Measurements from ENCODE around the gene KCNIP4. TPM values are rescaled to one million over a fixed set of nuclear protein-coding genes. Genes with fewer than 3 reads are reported as not detected.

Gene KCNIP4
- polyA plus RNA-seq, 1 donor (not counting 4 experiments of a cell fraction or from before 2014, with no cell fraction given) = 0.07 TPM

DNA sequence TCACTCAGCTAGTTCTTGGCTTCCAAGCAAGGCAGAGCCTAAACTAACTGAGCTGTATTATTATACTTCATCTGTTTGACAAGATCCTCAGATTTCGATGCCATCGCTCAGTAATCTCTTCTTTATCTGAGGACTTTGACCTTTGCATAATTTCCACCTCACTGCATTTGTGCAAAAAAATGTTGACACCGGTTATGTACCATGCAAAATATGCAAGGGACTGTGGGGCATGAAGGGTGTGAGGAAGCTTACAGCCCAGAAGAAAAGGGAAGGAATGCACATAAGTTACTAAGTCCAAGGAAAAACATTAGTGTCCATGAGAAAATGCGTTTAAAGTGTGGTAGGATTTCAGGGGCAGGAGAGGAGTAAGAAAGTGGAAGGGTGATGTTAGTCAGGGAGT is 953.0 kb downstream of the KCNIP4 start:
- H3K9ac ChIP-seq (ENCODE audit: control insufficient read depth, extremely low read depth, insufficient read depth, low read length) = no peak overlapping the region
- no peaks in the 10 kb centered on the region for H3K36me3 ChIP-seq (ENCODE audit: control insufficient read depth in 2 of 2, extremely low read depth in 1 of 2, insufficient read depth in 2 of 2, low read length in 2 of 2)
- H3K27me3 ChIP-seq (ENCODE audit: control insufficient read depth, extremely low read depth, insufficient read depth, low read length) = no peaks in the 10 kb centered on the region
- FAIRE-seq = no peak
- H3K4me1 ChIP-seq (ENCODE audit: control insufficient read depth, extremely low read depth, insufficient read depth, low read length) = no peaks in the 10 kb centered on the region
- no peaks in the 10 kb centered on the region for H3K79me2 ChIP-seq (ENCODE audit: control insufficient read depth, insufficient read depth, low read length)
- H3K27ac ChIP-seq (ENCODE audit: control insufficient read depth, insufficient read depth, low read length) = no peak overlapping the region
- H3K9me3 ChIP-seq (ENCODE audit: control insufficient read depth, low read depth, low read length) = no peaks in the 10 kb centered on the region
- dilution Hi-C loops (cut with MboI; ENCODE audit: extremely low pct_ligation_motif_present, low sequenced_read_pairs) = no loop called here
- H2AFZ ChIP-seq (ENCODE audit: control insufficient read depth, low read length) = no peak overlapping the region
- no peaks in the 10 kb centered on the region for H3K9me1 ChIP-seq (ENCODE audit: control insufficient read depth, extremely low read depth, insufficient read depth, low read length)
- DNase-seq (ENCODE audit: low read depth, low spot score) = no peak
- TF ChIP-seq EZH2 (IDR thresholded peaks at IDR 0.05; ENCODE audit: low read length) = no peak
- TF ChIP-seq, protein P1, sequence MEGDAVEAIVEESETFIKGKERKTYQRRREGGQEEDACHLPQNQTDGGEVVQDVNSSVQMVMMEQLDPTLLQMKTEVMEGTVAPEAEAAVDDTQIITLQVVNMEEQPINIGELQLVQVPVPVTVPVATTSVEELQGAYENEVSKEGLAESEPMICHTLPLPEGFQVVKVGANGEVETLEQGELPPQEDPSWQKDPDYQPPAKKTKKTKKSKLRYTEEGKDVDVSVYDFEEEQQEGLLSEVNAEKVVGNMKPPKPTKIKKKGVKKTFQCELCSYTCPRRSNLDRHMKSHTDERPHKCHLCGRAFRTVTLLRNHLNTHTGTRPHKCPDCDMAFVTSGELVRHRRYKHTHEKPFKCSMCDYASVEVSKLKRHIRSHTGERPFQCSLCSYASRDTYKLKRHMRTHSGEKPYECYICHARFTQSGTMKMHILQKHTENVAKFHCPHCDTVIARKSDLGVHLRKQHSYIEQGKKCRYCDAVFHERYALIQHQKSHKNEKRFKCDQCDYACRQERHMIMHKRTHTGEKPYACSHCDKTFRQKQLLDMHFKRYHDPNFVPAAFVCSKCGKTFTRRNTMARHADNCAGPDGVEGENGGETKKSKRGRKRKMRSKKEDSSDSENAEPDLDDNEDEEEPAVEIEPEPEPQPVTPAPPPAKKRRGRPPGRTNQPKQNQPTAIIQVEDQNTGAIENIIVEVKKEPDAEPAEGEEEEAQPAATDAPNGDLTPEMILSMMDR (optimal IDR thresholded peaks at IDR 0.05 in 1 of 3, IDR thresholded peaks at IDR 0.05 in 1 of 3, conservative IDR thresholded peaks at IDR 0.05 in 1 of 3; ENCODE audit: extremely low read depth in 1 of 3, insufficient read depth in 2 of 3, low read length in 3 of 3) = no peak
- H3K4me3 ChIP-seq (ENCODE audit: control insufficient read depth in 2 of 3, extremely low read depth in 1 of 3, insufficient read depth in 2 of 3, low read depth in 1 of 3, low read length in 3 of 3) = no peak overlapping the region
- H4K20me1 ChIP-seq (ENCODE audit: control insufficient read depth, extremely low read depth, insufficient read depth, low read length) = no peaks in the 10 kb centered on the region
- H3K4me2 ChIP-seq (ENCODE audit: control insufficient read depth, extremely low read depth, insufficient read depth, low read depth, low read length) = no peak overlapping the region

DNA sequence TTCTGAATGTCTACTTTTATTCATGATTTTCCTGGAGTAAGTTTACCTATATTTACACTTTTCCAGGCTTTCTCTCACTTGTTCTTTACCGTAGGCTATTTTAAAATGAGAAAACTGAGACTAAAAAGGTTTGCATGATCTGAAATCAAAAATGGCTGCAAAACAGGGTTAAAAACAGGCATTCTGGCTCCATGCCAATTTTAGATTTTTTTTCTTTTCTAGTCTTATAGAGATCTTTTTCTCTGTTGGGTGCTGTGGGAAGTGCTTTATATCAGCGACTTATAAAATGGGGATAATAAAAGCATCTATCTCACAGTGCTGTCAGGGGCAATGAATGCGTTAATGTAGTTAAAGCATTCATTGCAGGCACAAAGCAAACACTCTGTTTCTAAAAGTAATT is 953.6 kb downstream of the KCNIP4 start:
- no peaks in the 10 kb centered on the region for H4K20me1 ChIP-seq (ENCODE audit: control insufficient read depth, extremely low read depth, insufficient read depth, low read length)
- H3K4me3 ChIP-seq (ENCODE audit: control insufficient read depth in 2 of 3, extremely low read depth in 1 of 3, insufficient read depth in 2 of 3, low read depth in 1 of 3, low read length in 3 of 3) = no peak overlapping the region
- H2AFZ ChIP-seq (ENCODE audit: control insufficient read depth, low read length) = no peak overlapping the region
- H3K9me1 ChIP-seq (ENCODE audit: control insufficient read depth, extremely low read depth, insufficient read depth, low read length) = no peaks in the 10 kb centered on the region
- no peaks in the 10 kb centered on the region for H3K9me3 ChIP-seq (ENCODE audit: control insufficient read depth, low read depth, low read length)
- no peaks in the 10 kb centered on the region for H3K27me3 ChIP-seq (ENCODE audit: control insufficient read depth, extremely low read depth, insufficient read depth, low read length)
- FAIRE-seq (no peak), DNase-seq (ENCODE audit: low read depth, low spot score) (no peak)
- no peaks in the 10 kb centered on the region for H3K4me1 ChIP-seq (ENCODE audit: control insufficient read depth, extremely low read depth, insufficient read depth, low read length)
- H3K79me2 ChIP-seq (ENCODE audit: control insufficient read depth, insufficient read depth, low read length) = no peaks in the 10 kb centered on the region
- no peak overlapping the region for H3K9ac ChIP-seq (ENCODE audit: control insufficient read depth, extremely low read depth, insufficient read depth, low read length)
- no peaks in the 10 kb centered on the region for H3K36me3 ChIP-seq (ENCODE audit: control insufficient read depth in 2 of 2, extremely low read depth in 1 of 2, insufficient read depth in 2 of 2, low read length in 2 of 2)
- TF ChIP-seq, protein P1 (optimal IDR thresholded peaks at IDR 0.05 in 1 of 3, IDR thresholded peaks at IDR 0.05 in 1 of 3, conservative IDR thresholded peaks at IDR 0.05 in 1 of 3; ENCODE audit: extremely low read depth in 1 of 3, insufficient read depth in 2 of 3, low read length in 3 of 3) = no peak
- TF ChIP-seq EZH2 (IDR thresholded peaks at IDR 0.05; ENCODE audit: low read length) = no peak
- H3K27ac ChIP-seq (ENCODE audit: control insufficient read depth, insufficient read depth, low read length) = no peak overlapping the region
- dilution Hi-C loops (cut with MboI; ENCODE audit: extremely low pct_ligation_motif_present, low sequenced_read_pairs) = no loop called here
- no peak overlapping the region for H3K4me2 ChIP-seq (ENCODE audit: control insufficient read depth, extremely low read depth, insufficient read depth, low read depth, low read length)

All from keratinocyte (primary cell).